Measurements from ENCODE around the gene C19orf47.

C19orf47 gene

GRCh38 chr19:40326201-40326600 is 22.0 kb downstream of the C19orf47 start:
- peaks cover 83% of the 10 kb centered on the region; the same call in 1 of the 2 replicates for H3K36me3 ChIP-seq (ENCODE audit: insufficient read depth, low read length)
- TF ChIP-seq, protein P1, sequence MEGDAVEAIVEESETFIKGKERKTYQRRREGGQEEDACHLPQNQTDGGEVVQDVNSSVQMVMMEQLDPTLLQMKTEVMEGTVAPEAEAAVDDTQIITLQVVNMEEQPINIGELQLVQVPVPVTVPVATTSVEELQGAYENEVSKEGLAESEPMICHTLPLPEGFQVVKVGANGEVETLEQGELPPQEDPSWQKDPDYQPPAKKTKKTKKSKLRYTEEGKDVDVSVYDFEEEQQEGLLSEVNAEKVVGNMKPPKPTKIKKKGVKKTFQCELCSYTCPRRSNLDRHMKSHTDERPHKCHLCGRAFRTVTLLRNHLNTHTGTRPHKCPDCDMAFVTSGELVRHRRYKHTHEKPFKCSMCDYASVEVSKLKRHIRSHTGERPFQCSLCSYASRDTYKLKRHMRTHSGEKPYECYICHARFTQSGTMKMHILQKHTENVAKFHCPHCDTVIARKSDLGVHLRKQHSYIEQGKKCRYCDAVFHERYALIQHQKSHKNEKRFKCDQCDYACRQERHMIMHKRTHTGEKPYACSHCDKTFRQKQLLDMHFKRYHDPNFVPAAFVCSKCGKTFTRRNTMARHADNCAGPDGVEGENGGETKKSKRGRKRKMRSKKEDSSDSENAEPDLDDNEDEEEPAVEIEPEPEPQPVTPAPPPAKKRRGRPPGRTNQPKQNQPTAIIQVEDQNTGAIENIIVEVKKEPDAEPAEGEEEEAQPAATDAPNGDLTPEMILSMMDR (conservative IDR thresholded peaks at IDR 0.05; ENCODE audit: low read length) = no peak
- no peak for TF ChIP-seq EZH2phosphoT487 (IDR thresholded peaks at IDR 0.05; ENCODE audit: borderline replicate concordance)

GRCh38 chr19:40323705-40324104 is 24.5 kb downstream of the C19orf47 start:
- TF ChIP-seq, protein P1 (conservative IDR thresholded peaks at IDR 0.05; ENCODE audit: low read length) = no peak
- TF ChIP-seq EZH2phosphoT487 (IDR thresholded peaks at IDR 0.05; ENCODE audit: borderline replicate concordance) = no peak
- Histone ChIP-seq H3K4me3 (ENCODE audit: low read length, poor library complexity, severe bottlenecking) (no peak overlapping the region), H3K27me3 (ENCODE audit: insufficient read depth, low read length, poor library complexity, severe bottlenecking) (no peaks in the 10 kb centered on the region), H3K9me2 (replicated peaks; ENCODE audit: low read depth, low read length) (no peaks in the 10 kb centered on the region), H3K4me2 (ENCODE audit: low read depth, low read length, poor library complexity, severe bottlenecking) (no peak overlapping the region), H3K4me1 (ENCODE audit: insufficient read depth, low read length, poor library complexity, severe bottlenecking) (no peaks in the 10 kb centered on the region), H3K9ac (ENCODE audit: low read depth, low read length, poor library complexity, severe bottlenecking) (no peak overlapping the region), H3K79me2 (ENCODE audit: insufficient read depth, low read length) (no peaks in the 10 kb centered on the region), H3F3A (ENCODE audit: low read depth) (no peaks in the 10 kb centered on the region), H3K9me3 (ENCODE audit: insufficient read depth, low read depth, low read length) (no peaks in the 10 kb centered on the region), H3K36me3 (ENCODE audit: insufficient read depth, low read length) (peaks cover 76% of the 10 kb centered on the region; the same call in 1 of the 2 replicates), H2AFZ (ENCODE audit: low read length) (no peak overlapping the region), H4K20me1 (ENCODE audit: insufficient read depth, low read length, poor library complexity, severe bottlenecking) (no peaks in the 10 kb centered on the region)

More at GRCh38 chr19:40326201-40326600, 22.0 kb downstream of the C19orf47 start:
- Histone ChIP-seq H3K79me2 (ENCODE audit: insufficient read depth, low read length) (no peaks in the 10 kb centered on the region), H3K4me3 (ENCODE audit: low read length, poor library complexity, severe bottlenecking) (no peak overlapping the region), H3K27me3 (ENCODE audit: insufficient read depth, low read length, poor library complexity, severe bottlenecking) (no peaks in the 10 kb centered on the region), H3F3A (ENCODE audit: low read depth) (no peaks in the 10 kb centered on the region), H3K4me1 (ENCODE audit: insufficient read depth, low read length, poor library complexity, severe bottlenecking) (no peaks in the 10 kb centered on the region), H3K9ac (ENCODE audit: low read depth, low read length, poor library complexity, severe bottlenecking) (no peak overlapping the region), H3K4me2 (ENCODE audit: low read depth, low read length, poor library complexity, severe bottlenecking) (no peak overlapping the region), H4K20me1 (ENCODE audit: insufficient read depth, low read length, poor library complexity, severe bottlenecking) (no peaks in the 10 kb centered on the region), H2AFZ (ENCODE audit: low read length) (no peak overlapping the region), H3K9me3 (ENCODE audit: insufficient read depth, low read depth, low read length) (no peaks in the 10 kb centered on the region), H3K9me2 (replicated peaks; ENCODE audit: low read depth, low read length) (no peaks in the 10 kb centered on the region)

- Histone ChIP-seq H3K27me3 (ENCODE audit: insufficient read depth, low read length, poor library complexity, severe bottlenecking) (no peaks in the 10 kb centered on the region), H2AFZ (ENCODE audit: low read length) (no peak overlapping the region), H3K4me2 (ENCODE audit: low read depth, low read length, poor library complexity, severe bottlenecking) (no peak overlapping the region), H3K4me1 (ENCODE audit: insufficient read depth, low read length, poor library complexity, severe bottlenecking) (no peaks in the 10 kb centered on the region), H4K20me1 (ENCODE audit: insufficient read depth, low read length, poor library complexity, severe bottlenecking) (no peaks in the 10 kb centered on the region), H3F3A (ENCODE audit: low read depth) (no peaks in the 10 kb centered on the region), H3K4me3 (ENCODE audit: low read length, poor library complexity, severe bottlenecking) (no peak overlapping the region), H3K79me2 (ENCODE audit: insufficient read depth, low read length) (no peaks in the 10 kb centered on the region), H3K9ac (ENCODE audit: low read depth, low read length, poor library complexity, severe bottlenecking) (no peak overlapping the region), H3K36me3 (ENCODE audit: insufficient read depth, low read length) (peaks cover 69% of the 10 kb centered on the region; the same call in 1 of the 2 replicates), H3K9me3 (ENCODE audit: insufficient read depth, low read depth, low read length) (no peaks in the 10 kb centered on the region), H3K9me2 (replicated peaks; ENCODE audit: low read depth, low read length) (no peaks in the 10 kb centered on the region)
- TF ChIP-seq, protein P1 (conservative IDR thresholded peaks at IDR 0.05; ENCODE audit: low read length) = no peak
- TF ChIP-seq EZH2phosphoT487 (IDR thresholded peaks at IDR 0.05; ENCODE audit: borderline replicate concordance) = no peak
These were observed 25.1 kb downstream of the C19orf47 start for GRCh38 chr19:40322951-40323615.

All from Loucy (cell line).